Adrenal gland (tissue), 12 donors: ENCODE measurements around the gene MRPL44. TPM values are rescaled to one million over a fixed set of nuclear protein-coding genes. Genes with fewer than 3 reads are reported as not detected.
A peak's percentile ranks its signal among the peaks of the same experiment; 100 is the strongest.
"Not testable (repeated sequence)": the region's sequence is repeated elsewhere in the genome, so short reads cannot be mapped to it uniquely, and the experiment has no call there.

Experiments used
- DNase-seq, 7 donors: peaks; one replicate each; pipeline ENCODE4 v3.0.0-alpha.2; 2019 to 2020
- H3K27ac ChIP-seq, 5 donors: fragments of 200-600 bp; sonication (generic) in 4 of 5; 1 replicate in 3 of 5; 2 replicates in 2 of 5; pipeline versions ENCODE4 v1.5.1 to v1.8.0; 2016 to 2020; ENCODE audit warnings: mild to moderate bottlenecking in 1 of 5
- H3K27me3 ChIP-seq: fragments of 200-600 bp; 2 replicates; pipeline ENCODE4 v1.8.0; 2021
- H3K36me3 ChIP-seq, 2 donors: fragments of 200-600 bp; replicated peaks in 1 of 2; 1 replicate in 1 of 2; 2 replicates in 1 of 2; pipeline versions ENCODE4 v1.5.1 to v1.8.0; 2018 to 2022
- H3K4me1 ChIP-seq, 2 donors: fragments of 200-600 bp; replicated peaks in 1 of 2; 1 replicate in 1 of 2; 2 replicates in 1 of 2; pipeline versions ENCODE4 v1.5.1 to v1.8.0; 2018 to 2021
- H3K4me3 ChIP-seq, 4 donors: fragments of 200-600 bp; sonication (generic) in 3 of 4; one replicate each; pipeline ENCODE4 v1.5.1; 2016 to 2018
- H3K9me3 ChIP-seq, 3 donors: fragments of 200-600 bp; sonication (generic) in 1 of 3; replicated peaks in 1 of 3; 1 replicate in 2 of 3; 2 replicates in 1 of 3; pipeline versions ENCODE4 v1.5.1 to v1.8.0; 2016 to 2021
- CTCF ChIP-seq, 6 experiments: fragments of 450-650 bp in 4 of 6; fragments of 200-600 bp in 2 of 6; sonication (generic) in 1 of 6; IDR thresholded peaks; 1 replicate in 5 of 6; 2 replicates in 1 of 6; pipeline versions ENCODE4 v1.5.1 to v1.8.0; 2016 to 2021; ENCODE audit warnings: antibody characterized with exemption in 6 of 6, mild to moderate bottlenecking in 2 of 6, moderate library complexity in 1 of 6
- POLR2A ChIP-seq, 2 donors: fragments of 450-650 bp; IDR thresholded peaks; one replicate each; pipeline ENCODE4 v1.6.1; 2017; ENCODE audit warnings: antibody characterized with exemption in 2 of 2, mild to moderate bottlenecking in 2 of 2, moderate library complexity in 1 of 2
- WGBS, 4 donors: extraction: QIAGEN DNeasy Blood & Tissue Kit in 2 of 4; methylation state at CpG; one replicate each; pipeline versions ENCODE4 v1.1.5 to v1.1.7; 2013 to 2017; 5-methylcytosine and 5-hydroxymethylcytosine counted together
- intact Hi-C, 2 donors: fragments of 100-400 bp; cut with DNase I; formaldehyde crosslinking; loops; one replicate each; pipeline versions ENCODE4 v1.14.1 to v1.15.0; 2022 to 2023
- polyA plus RNA-seq, 3 donors: library from polyadenylated mRNA; stranded (reverse); fragments of 200-250 nt in 2 of 3; fragments of 350-450 nt in 1 of 3; fragmentation: Illumina TruSeq in 1 of 3; extraction: RNeasy Lipid Tissue Mini Kit (QIAGEN cat#74804) in 1 of 3; gene quantifications; one replicate each; pipeline ENCODE4 v1.2.3, GENCODE V29; 2013 to 2014
- total RNA-seq, 9 donors: library from RNA; depleted of rRNA in 4 of 9; stranded (reverse); fragments of >200 nt in 4 of 9; fragments of 120-200 nt in 1 of 9; fragmentation: NEBNext Ultra II Directional in 1 of 9; extraction: Animal tissue kit (Norgen Biotek cat#: 25700) in 1 of 9; gene quantifications; one replicate each; pipeline versions ENCODE4 v1.1.0 to v1.2.4, GENCODE V29; 2013 to 2023
- donor health status: healthy with polysubstance abuse.
- donor health status: Bipolar disorder and iron deficiency.
- donor health status: DM: yes; HTN: yes; CAD: no.
- donor health status: DM: no; HTN: no; CAD: no.
- donor health status: DM: no; HTN: no; CAD: no.
- donor health status: DM: yes; HTN: yes; CAD: no.

Gene MRPL44
- total and polyA plus RNA-seq, 12 donors, result 11.7 to 99.2 (median 38.0) TPM

GRCh38 chr2:223998948-223999347 lies 41.7 kb downstream of the MRPL44 start:
- Histone ChIP-seq H3K36me3 (no peaks in the 10 kb centered on the region), H3K9me3 (no peaks in the 10 kb centered on the region), H3K27ac (no peak overlapping the region), H3K4me3 (no peak overlapping the region), H3K27me3 (no peaks in the 10 kb centered on the region), H3K4me1 (no peaks in the 10 kb centered on the region)
- intact Hi-C loops, result loop anchor here in 1 of 2 donors (5.0 kb wide), 1 partner anchor 283 kb away; no protein-coding TSS in a partner anchor
- DNase-seq, result no peak
- TF ChIP-seq CTCF (IDR thresholded peaks at IDR 0.05), result no peak
- TF ChIP-seq POLR2A (IDR thresholded peaks at IDR 0.05), result no peak
- 71 to 78% (median 76%) methylated on average over 2 of the region's 2 CpGs for WGBS, 4 donors

DNA sequence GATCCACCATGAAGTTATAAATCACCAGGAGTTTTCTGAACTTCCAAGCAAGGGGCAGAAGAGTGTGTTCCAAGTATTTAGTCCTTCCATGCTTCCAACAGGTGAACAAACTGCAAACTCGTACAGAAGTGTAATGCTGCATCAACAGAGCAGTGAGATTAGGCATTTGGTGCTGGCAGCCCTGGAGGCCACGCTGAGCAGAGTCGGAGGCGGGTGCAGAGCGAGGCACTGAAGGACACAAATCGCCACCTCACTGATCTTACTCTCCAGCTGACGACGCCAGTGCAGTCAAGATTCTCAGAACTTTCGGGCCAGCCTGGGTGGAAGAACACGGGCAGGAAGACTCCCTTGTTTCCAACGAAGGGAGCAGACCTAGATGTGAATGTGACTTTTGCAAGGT lies 42.6 kb downstream of the MRPL44 start:
- Histone ChIP-seq H3K36me3 (no peaks in the 10 kb centered on the region), H3K27me3 (no peaks in the 10 kb centered on the region), H3K4me3 (no peak overlapping the region), H3K27ac (no peak overlapping the region), H3K9me3 (no peaks in the 10 kb centered on the region), H3K4me1 (no peaks in the 10 kb centered on the region)
- TF ChIP-seq CTCF (IDR thresholded peaks at IDR 0.05), result no peak
- no peak for TF ChIP-seq POLR2A (IDR thresholded peaks at IDR 0.05)
- peak in 4 of 7 donors; percentile 4 to 41 (median 28) for DNase-seq
- intact Hi-C loops, result loop anchor here in 1 of 2 donors (5.0 kb wide), 1 partner anchor 282 kb away; no protein-coding TSS in a partner anchor
- WGBS, 4 donors, result 60 to 71% (median 64%) methylated on average over 8 to 11 of the region's 11 CpGs

GRCh38 chr2:224000662-224001061 lies 43.4 kb downstream of the MRPL44 start:
- H3K36me3 ChIP-seq, DNase-seq, H3K27me3 ChIP-seq, intact Hi-C loops, H3K4me1 ChIP-seq, H3K9me3 ChIP-seq, H3K27ac ChIP-seq, H3K4me3 ChIP-seq: not testable (repeated sequence)
- WGBS, 4 donors, result 88 to 94% (median 91%) methylated on average over 5 of the region's 5 CpGs

GRCh38 chr2:224004105-224004695 lies 46.9 kb downstream of the MRPL44 start:
- 71 to 81% (median 77%) methylated on average over 16 of the region's 16 CpGs for WGBS, 4 donors
- TF ChIP-seq CTCF (IDR thresholded peaks at IDR 0.05) (no peak), POLR2A (IDR thresholded peaks at IDR 0.05) (no peak)
- intact Hi-C loops, result no loop called here
- Histone ChIP-seq H3K9me3 (no peaks in the 10 kb centered on the region), H3K4me1 (no peaks in the 10 kb centered on the region), H3K27me3 (no peaks in the 10 kb centered on the region), H3K4me3 (no peak overlapping the region), H3K27ac (no peak overlapping the region), H3K36me3 (no peaks in the 10 kb centered on the region)
- DNase-seq, result no peak

DNA sequence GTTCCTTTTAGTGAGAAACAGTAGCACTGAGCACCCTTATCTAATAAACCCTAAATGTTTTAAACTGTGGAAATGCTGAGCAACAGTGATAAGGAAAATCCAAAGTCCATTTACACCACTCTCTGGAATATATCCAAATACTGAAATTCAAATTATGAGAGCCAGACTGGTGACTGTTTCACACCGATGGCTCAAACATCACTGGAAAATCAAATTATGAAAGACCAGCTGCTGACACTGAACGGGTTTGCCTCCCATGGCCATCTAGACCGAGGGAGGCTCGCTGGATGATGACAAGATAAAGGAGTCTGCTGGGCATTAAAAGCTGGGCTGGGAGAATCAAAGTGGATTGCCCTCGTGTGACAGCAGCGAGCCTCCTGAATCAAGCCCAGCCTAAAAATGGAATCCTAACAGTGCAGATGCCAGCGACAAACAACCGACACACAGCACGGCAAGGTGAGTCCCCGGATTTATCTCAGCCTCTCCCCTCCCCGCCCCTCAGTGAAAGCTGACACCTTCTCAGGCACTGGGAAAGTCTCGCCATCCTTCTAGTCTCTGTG lies 51.5 kb downstream of the MRPL44 start:
- intact Hi-C loops, result no loop called here
- H3K36me3 ChIP-seq, result no peaks in the 10 kb centered on the region
- WGBS, 4 donors, result 69 to 83% (median 78%) methylated on average over 12 of the region's 12 CpGs
- DNase-seq, result peak in 1 of 7 donors; percentile 77
- H3K27me3 ChIP-seq, result no peaks in the 10 kb centered on the region
- H3K4me1 ChIP-seq, result no peaks in the 10 kb centered on the region
- TF ChIP-seq POLR2A (IDR thresholded peaks at IDR 0.05), result no peak
- no peak for TF ChIP-seq CTCF (IDR thresholded peaks at IDR 0.05)
- no peaks in the 10 kb centered on the region for H3K9me3 ChIP-seq
- no peak overlapping the region for H3K27ac ChIP-seq
- H3K4me3 ChIP-seq, result no peak overlapping the region
